CD4-positive, alpha-beta T cell treated with Interleukin-4 for 1 hour (primary cell): ENCODE results near the gene ANXA10.
"Not testable (repeated sequence)": the region's sequence is repeated elsewhere in the genome, so short reads cannot be mapped to it uniquely, and the experiment has no call there.

Source experiments
- DNase-seq, 2 donors: peaks; one replicate each; pipeline ENCODE4 v3.0.0-alpha.2; 2020 to 2022

Gene ANXA10

DNA sequence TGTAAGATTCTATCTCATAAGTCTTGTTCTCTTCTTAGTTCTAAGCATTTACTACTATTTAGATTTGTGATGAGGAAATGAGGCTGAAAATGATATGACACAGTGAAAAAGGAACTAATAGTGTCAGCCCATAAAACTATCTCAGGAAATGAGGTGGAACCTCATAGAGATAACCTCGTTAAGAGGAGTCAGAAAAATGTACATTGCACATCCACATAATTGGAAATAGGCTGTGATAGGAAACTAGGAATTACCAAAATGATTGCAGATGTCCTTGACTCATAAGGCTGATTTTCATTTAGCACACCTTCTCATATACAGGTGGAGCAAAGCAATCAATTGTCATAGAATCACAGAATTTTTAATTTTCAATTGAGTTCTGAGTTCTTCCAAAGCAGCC is 26.8 kb downstream of the ANXA10 start:
- no peak for DNase-seq

DNA sequence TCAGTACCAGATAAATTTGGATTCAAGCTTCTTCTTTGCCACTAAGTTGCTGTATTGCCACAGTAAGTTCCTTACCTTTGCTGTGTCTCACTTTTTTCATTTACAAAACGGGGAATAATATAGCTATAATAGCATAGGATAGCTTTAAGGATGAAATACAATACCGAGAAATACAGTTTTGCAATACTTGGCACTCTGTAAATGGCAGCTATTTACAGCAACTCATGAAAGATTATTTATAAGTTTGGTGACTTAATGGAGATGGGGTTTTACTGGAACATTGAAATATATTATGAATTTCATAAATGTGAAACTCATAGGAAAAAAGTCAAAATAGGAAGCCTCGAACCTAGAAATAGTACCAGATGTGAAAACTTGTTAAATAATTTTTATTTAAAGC is 27.6 kb downstream of the ANXA10 start:
- DNase-seq, result no peak

DNA sequence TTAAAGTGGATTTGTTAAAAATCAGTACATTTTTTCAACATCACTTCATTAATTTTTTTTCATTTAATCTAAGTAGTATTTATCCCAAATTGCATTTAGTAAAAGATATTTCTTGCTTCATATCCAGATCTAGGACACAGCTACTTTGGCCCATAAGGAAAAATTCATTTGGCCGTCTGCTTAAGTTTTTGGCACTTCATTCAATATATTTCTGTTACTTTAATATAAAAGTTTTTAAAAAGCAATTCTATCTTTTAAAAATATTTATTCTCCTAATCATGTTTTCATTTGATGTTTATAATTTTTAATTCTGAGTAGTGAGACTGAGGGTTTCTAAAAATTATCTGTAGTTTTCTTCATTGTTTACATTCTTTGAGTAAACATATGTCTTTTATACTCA is 28.5 kb downstream of the ANXA10 start:
- no peak for DNase-seq

DNA sequence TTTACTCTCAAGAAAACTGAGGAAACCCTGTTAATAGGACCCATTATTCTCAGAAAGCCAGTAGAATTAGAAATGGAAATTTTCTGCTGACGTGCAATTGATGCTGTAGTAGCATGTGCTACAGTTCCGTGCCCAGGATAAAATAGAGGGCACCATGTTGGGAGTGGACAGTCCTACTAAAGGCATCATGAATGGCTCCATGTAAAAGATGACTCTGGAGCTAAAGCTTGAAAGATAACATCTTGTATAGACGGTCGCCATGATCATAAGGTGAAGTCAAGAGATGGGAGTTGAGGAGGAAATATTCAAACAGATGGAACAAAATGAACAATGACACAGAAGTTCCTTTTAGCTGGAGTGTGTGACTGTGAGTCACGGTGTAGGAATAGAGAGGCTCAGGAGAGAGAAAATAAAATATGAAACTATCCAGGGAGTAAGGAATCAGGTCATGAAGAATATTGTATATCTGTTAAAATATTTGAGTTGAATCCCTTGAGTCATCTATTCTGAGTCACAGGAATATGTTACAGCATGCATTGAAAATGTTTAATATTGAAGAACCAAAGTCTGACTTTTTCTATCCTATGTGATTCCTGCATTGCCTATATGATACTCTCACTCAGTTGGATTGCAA is 31.8 kb downstream of the ANXA10 start:
- DNase-seq, result no peak

DNA sequence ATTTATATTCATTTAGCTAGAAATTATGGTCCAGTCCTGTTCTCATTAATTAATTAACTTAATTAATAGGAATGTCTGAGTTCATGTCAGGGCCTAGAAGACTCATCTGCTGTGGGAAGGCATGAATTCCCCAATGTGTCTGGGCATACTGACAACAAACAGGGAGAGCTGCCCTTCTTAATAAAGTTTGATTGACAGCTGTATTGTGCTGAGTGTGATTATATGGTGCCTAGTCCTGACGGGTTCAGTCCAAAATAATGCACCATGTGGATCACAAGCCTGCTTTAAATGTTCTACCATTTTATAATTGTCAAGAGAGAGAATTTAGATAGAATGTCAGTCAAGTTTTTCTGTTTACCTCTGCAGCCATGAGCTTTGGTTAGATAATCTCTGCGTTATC is 34.6 kb downstream of the ANXA10 start:
- DNase-seq, result no peak

DNA sequence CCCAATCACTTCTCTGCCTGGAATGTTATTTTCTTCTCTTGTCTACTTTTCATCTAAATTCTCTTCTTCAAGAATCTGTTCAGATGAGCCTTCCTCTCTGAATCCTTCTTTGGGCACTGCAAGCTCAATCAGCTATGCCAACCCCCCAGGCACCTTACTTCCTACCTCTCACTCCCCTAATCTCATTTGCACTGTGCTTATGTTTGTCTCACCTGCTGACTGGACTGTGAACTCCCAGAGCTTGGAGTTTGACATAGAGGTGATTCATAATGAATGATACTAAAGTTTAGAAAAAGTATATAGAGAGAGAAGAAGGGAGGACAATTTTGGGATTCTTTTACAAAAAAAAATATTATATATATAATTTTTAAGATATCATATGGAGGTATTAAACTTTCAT is 36.3 kb downstream of the ANXA10 start:
- DNase-seq, result no peak

DNA sequence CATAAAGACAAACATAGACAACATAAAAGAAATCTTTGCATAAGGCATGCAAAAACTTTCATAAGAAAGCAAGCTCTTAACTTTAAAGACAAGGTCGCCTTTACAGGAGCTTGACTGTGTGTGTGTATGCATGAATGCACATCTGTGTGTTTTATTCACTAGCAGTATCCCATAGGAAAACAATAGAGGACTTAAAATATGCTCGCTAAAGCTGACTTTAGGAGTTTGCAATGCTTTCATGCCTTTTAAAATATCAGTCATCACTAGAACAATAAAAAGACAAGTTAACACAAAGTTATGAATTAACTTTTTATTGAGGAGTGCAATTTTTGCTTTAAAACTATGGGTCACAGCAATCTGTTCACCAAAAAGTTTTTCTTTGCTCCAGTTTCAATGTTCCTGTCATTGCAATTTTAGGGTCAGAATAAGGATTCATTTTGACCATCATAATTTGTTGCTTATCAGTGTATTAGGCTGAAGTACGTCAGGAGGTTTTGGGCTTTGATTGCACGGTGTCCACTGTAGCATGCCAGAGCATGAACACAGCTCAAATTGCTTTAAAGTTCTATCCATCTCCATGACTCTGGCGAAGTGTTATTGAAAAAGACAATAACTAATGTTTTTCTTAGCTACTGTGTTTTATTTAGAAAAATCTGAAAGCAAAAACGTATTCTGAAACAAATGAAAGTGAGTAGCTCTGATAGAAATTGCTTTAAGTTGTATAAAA is 36.9 kb downstream of the ANXA10 start:
- no peak for DNase-seq

DNA sequence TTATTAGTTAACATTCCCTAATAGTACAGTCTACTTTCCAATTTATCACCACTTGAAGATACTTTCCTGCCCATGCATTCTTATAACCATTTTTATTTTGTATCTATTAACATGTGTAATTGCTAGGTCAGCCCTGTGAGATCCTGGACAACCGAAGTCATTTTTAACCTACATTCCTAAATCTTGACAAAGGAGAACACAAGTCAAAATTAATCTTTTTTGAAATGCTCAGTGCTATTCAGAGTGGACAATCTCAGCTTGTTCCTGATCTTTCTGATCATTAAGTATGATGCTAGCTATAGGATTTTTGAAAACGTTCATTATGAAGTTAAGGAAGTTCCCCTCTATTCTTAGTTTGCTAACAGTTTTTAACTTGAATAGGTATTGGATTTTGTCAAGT is 37.5 kb downstream of the ANXA10 start:
- no peak for DNase-seq

DNA sequence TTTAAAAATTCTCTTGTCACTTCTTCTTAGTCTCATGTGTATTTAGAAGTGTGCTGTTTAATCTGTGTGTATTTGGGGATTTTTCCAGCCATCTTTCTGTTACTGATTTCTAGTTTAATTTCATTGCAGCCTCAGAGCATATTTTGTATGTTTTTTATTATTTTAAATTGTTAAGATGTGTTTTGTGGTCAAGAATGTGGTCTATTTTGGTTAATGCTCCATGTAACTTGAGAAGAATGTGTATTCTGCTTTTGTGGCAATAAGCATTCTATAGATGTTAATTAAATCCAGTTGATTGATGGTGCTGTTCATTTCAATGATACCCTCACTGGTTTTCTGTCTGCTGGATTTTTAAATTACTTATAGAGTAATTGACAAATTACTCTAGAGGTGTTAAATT is 38.9 kb downstream of the ANXA10 start:
- DNase-seq, result no peak

DNA sequence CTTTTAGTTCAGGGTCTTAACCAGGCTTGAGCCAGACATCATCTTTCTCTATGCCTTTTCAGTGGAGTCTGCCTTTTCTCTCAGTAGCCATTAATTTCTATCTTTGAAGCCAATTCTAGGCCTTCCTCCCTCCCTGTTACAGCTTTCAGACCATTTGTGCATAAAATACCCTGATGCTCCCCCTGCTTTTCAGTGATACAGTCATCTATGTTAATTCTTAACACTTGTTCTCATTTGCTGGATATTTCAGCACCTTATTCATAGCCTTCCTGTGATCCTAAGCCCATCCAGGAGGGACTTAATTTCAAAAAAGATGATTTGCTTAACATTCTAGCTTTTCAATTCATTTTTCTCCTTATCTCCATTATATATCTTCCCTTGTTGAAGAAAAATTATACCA is 42.3 kb downstream of the ANXA10 start:
- DNase-seq, result no peak

DNA sequence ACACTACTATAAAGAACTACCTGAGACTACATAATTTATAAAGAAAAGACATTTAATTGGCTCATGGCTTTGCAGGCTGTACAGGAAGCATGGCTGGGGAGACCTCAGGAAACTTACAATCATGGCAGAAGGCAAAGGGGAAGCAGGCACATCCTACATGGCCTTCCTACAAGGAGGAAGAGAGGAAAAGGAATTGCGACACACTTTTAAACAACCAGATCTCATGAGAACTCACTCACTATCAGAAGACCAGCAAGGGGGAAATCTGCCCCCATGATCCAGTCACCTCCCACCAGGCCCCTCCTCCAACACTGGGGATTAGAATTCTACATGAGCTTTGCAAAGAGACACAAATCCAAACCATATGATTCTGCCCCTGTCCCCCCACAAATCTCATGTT is 43.5 kb downstream of the ANXA10 start:
- not testable (repeated sequence) for DNase-seq

DNA sequence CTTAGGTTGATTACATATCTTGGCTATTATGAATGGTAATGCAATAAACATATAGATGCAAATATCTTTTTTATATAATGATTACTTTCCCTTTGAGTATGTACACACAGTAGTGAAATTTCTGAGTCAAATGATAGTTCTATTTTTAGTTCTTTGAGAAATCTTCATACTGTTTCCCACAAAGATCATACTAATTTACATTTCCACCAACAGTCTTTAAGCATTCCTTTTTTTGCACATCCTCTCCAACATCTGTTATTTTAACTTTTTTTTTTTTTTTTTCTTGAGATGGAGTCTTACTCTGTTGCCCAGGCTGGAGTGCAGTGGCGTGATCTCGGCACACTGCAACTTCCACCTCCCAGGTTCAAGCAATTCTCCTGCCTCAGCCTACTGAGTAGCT is 45.4 kb downstream of the ANXA10 start:
- not testable (repeated sequence) for DNase-seq

DNA sequence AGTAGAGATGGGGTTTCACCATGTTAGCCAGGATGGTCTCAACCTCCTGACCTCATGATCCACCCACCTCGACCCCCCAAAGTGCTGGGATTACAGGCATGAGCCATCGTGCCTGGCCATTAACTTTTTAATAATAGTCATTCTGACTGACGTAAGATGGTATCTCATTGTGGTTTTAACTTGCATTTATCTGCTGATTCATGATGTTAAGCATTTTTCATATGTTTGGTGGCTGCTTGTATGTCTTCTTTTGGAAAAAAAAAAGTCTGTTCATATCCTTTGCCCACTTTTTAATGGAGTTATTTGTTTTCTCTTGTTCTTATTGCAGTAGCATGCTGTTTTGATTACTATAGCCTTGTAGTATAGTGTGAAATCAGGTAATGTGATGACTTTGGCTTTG is 45.8 kb downstream of the ANXA10 start:
- DNase-seq, result no peak

DNA sequence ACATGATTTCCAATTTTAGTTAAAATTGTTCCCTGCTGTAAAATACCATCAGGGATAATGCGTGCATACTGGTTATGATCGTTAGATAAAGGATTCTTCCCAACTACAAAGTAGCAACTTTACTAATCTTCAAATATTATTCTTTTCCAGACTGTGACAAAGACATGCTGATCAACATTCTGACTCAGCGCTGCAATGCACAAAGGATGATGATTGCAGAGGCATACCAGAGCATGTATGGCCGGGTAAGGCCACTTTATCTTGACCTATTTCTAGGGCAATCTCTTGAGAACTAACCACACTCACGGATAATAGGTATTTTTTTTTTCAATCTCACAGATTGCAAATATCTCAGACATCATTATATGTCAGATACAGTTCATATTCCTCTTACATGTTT is 47.0 kb downstream of the ANXA10 start:
- DNase-seq, result no peak

DNA sequence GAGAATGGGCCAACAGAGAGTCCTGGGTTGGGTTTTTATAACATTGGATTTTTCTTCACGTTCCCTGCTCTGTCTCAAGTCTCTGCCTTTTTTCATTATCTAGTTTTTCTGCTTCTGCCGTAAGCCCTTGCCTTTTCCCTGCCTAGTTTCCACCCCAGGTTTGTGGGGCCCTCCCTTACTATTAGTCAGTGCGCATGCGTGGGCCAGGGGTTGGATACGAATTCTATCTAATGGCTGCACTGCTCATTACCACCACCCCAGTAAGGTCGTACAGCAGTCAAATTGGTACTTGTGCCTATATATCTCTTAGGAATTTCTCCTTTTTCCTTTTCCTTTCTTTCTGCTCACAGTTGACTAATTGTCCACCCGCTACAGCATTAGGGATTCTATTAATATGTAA is 49.4 kb downstream of the ANXA10 start:
- no peak for DNase-seq

DNA sequence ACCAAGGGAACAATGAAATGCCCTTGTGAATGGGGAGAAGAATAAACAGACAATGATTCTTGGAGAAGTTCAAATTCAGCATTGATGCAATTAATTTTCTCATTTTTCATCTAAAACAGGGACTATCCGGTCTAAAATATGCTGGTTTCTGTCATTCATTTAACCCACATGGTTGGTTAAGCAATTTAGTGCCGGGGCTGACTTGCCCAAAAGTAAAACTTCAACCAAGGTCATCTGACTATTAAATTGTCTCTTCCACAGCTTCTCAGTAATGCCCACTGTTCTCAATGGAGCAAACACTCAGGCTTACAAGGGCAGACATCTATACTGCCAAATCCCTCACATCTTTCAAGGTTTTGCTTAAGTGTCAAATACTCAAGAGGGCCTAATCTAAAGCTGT is 51.3 kb downstream of the ANXA10 start:
- DNase-seq, result no peak

DNA sequence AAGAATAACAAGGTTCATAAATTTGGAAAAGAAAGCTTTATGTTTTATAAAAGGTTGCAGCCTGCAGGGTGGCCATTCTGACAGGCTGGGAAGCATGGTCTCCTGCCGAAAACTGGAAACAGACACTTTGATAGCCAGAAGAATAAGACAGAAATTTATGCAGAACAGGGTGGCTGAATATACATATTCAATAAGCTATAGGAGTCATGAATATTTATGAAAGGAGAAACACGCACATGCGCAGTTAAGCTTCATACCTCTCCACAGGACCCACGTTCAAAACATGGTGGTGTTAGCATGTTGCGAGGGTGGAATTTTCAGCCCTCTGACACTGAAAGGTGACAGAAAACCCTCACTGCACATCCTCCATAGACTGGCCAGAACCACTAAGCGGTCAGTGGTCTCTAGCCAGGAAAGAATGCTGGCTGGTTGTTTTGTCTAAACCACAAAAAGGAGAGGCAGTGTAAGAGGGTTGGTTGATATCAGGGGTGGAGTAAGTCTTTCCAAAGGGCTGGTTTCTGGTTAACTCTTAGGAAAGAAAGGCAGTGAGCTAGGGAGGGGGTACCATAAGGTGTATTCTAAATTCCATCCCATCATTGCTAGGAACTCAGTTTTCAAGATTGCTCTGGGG is 58.2 kb downstream of the ANXA10 start:
- DNase-seq, result no peak

DNA sequence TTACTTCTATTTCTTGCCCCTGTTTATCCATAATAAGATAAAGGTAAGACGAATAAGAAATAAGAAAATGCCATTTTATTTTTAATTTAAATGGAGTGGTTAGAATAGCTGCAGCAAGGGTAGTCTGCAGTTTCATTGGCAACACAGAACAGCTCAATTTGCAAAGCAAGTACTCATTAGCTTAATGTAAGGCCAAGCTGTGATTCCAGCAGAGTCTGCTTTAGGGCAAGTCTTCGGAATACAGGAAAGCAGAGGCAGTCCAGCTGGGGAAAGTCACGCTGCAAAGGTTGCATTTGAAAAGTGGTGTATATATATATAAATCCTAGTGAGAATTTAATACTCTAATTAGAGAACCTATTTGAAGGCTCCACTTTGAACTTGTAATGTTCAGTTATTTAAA is 59.0 kb downstream of the ANXA10 start:
- DNase-seq, result no peak

DNA sequence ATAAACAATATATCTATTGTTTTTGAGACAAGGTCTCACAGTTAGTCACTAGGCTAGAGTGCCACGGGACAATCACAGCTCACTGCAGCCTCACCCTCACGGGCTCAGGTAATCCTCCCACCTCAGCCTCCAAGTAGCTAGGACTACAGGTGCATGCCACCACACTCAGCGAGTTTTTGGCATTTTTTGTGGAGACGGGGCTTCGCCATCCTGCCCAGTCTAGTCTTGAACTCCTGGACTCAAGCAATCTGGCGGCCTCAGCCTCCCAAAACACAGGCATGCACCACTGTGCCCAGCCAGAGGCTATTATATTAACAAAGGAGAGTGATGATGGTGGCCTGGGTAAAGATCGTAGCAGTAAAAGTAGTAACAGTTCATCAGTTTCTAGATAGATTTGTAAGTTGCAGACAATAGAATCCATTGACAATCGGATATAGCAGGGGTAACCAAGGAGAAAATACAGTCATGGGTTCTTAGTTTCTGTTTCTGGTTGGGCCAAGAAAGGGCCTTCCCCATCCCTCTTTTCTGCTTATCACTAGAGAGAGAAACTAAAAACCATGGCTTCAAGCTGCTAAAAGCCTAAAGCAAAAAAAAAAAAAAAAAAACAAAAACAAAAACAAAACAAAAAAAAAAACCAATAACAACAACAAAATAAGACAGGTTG is 60.6 kb downstream of the ANXA10 start:
- DNase-seq, result no peak

DNA sequence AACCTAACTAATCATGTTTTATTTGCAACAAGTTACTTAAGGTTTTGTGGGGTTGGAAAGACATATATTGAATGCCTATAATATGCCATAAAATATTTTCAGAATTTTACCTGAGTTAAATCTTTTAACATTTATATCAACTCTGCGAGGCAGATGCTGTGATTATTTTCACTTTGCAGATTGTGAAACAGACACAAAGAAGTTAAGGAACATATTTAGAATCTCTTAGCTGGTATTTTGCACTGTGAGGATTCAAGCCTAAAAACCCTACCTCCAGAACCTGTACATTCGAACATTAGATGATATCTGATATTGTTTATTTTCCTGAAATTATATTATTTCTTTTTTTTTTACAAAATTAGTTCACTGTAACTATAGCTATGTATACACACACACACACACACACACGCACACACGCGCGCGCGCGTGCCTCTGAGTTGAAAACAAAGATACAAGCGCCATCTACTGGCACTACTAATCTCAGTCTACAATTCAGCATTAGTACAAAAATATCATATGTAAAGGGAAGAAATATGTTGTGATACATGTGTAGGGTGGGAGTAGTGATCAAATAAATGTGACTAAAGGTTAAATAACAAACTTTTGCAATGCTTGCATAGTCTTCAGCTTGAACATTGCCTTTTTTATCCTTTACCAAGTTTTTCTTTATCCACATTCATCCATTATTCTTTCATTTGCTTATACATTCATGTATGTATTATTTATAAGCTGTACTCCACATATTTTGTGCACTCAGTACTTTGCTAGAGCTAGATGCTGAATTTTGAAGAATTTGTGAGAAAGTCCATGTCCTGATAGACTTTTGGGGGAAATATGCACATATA is 61.5 kb downstream of the ANXA10 start:
- DNase-seq, result peak; percentile 54 to 58

DNA sequence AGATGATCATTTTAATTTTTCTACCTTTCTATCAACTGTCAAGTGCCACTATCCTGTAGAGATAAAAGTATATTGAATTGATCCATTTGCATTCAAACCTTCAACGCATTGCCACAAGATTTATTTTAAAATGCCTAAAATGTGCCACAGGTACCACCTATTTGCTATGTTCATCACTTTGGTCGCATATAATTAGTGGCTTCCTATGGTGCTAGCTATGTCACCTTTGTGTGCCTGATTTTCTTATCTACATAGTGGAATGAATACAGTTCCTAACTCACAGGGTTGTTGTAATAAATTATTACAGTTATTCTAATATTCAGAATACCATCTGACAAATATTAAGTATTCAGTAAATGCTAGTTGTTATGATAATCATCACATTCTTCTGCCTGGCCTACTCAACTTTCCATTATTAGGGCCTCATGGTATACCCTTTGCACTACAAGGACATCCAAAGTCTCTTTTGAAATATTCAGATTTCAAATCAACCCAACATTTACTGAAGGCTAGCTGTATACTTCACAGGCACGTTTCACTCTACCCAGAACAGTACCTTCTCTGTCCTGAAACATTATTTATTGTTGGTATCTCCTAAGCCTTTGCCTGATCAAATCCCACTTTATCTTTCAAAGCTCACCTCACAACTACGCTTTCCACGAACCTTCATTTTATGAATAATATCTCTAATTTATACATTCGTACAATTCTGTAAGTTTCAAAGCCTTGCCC is 62.4 kb downstream of the ANXA10 start:
- DNase-seq, result no peak

DNA sequence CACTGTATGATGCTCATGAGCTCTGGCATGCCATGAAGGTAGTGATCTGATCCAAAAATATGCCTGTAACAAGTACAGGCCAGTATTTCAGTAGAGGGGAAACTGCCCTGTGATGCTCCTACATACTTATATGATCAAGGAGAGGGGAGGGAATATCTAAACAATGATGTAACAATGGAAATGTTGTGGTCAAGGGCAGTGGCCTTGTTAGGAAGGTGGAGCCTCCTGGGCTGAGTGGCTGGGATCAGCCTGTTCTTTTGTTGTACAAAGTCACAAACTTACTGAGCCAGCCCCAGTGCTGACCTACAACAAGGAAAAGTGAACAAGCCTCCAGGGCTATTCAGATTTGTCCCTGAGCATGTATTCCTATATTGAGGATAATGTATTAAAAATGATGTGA is 70.3 kb downstream of the ANXA10 start:
- no peak for DNase-seq
